OCI-LY1 (cell line): Measurements from ENCODE around the gene AP1G1.
"Not testable (repeated sequence)": the region's sequence is repeated elsewhere in the genome, so short reads cannot be mapped to it uniquely, and the experiment has no call there.

Source experiments
- H2AFZ ChIP-seq: fragments of 200-600 bp; sonication (generic), shearing (Covaris generic); 2 replicates; pipeline ENCODE4 v1.6.0; 2014; ENCODE audit warnings: antibody characterized with exemption, mild to moderate bottlenecking, low read length
- H3F3A ChIP-seq: fragments of 200-600 bp; sonication (generic), shearing (Covaris generic); 2 replicates; pipeline ENCODE4 v1.6.0; 2014; ENCODE audit warnings: mild to moderate bottlenecking, antibody characterized with exemption, low read length, moderate library complexity; ENCODE audit not compliant: insufficient read depth
- H3K27ac ChIP-seq: fragments of 200-600 bp; sonication (generic); 2 replicates; pipeline ENCODE4 v1.5.1; 2014; ENCODE audit warnings: low read length, mixed run types, mild to moderate bottlenecking, low read depth; ENCODE audit not compliant: poor library complexity, severe bottlenecking
- H3K27me3 ChIP-seq: fragments of 200-600 bp; sonication (generic); 2 replicates; pipeline ENCODE4 v1.6.0; 2014; ENCODE audit warnings: antibody characterized with exemption, mild to moderate bottlenecking, low read length, moderate library complexity; ENCODE audit not compliant: insufficient read depth
- H3K36me3 ChIP-seq: fragments of 200-600 bp; sonication (generic); 2 replicates; pipeline ENCODE4 v1.6.1; 2014; ENCODE audit warnings: mild to moderate bottlenecking, antibody characterized with exemption, low read length, moderate library complexity, mixed read lengths; ENCODE audit not compliant: insufficient read depth
- H3K4me1 ChIP-seq: fragments of 200-600 bp; sonication (generic); 2 replicates; pipeline ENCODE4 v1.5.1; 2014; ENCODE audit warnings: mild to moderate bottlenecking, low read length, moderate library complexity; ENCODE audit not compliant: insufficient read depth, severe bottlenecking
- H3K4me2 ChIP-seq: fragments of 200-600 bp; sonication (generic), shearing (Covaris generic); 2 replicates; pipeline ENCODE4 v1.6.1; 2014; ENCODE audit warnings: low read length
- H3K4me3 ChIP-seq: fragments of 200-600 bp; sonication (generic); 2 replicates; pipeline ENCODE4 v1.5.1; 2014; ENCODE audit warnings: low read length, low read depth, mild to moderate bottlenecking, mixed read lengths; ENCODE audit not compliant: poor library complexity, severe bottlenecking
- H3K79me2 ChIP-seq: fragments of 200-600 bp; shearing (Covaris generic); 2 replicates; pipeline ENCODE4 v1.6.1; 2016; ENCODE audit warnings: mixed run types, low read length, mixed read lengths; ENCODE audit not compliant: insufficient read depth
- H3K9ac ChIP-seq: fragments of 200-600 bp; sonication (generic), shearing (Covaris generic); 2 replicates; pipeline ENCODE4 v1.6.1; 2014; ENCODE audit warnings: mild to moderate bottlenecking, low read length, mixed read lengths
- H3K9me2 ChIP-seq: fragments of 200-600 bp; sonication (generic), shearing (Covaris generic); 2 replicates; pipeline ENCODE4 v1.6.1; 2014; ENCODE audit warnings: low read depth, mild to moderate bottlenecking, low read length, mixed read lengths
- H3K9me3 ChIP-seq: fragments of 200-600 bp; shearing (Covaris generic); 2 replicates; pipeline ENCODE4 v1.6.1; 2014; ENCODE audit warnings: low read length, mixed read lengths
- H4K20me1 ChIP-seq: fragments of 200-600 bp; sonication (generic), shearing (Covaris generic); 2 replicates; pipeline ENCODE4 v1.6.0; 2016; ENCODE audit warnings: mild to moderate bottlenecking, low read length; ENCODE audit not compliant: insufficient read depth
- CTCF ChIP-seq: fragments of 200-600 bp; sonication (generic), shearing (Covaris generic); IDR thresholded peaks from 2 replicates; pipeline ENCODE4 v1.5.1; 2017; ENCODE audit warnings: mild to moderate bottlenecking, antibody characterized with exemption, low read length, moderate library complexity, mixed read lengths
- EZH2 ChIP-seq: fragments of 200-600 bp; sonication (generic), shearing (Covaris generic); IDR thresholded peaks from 2 replicates; pipeline ENCODE4 v1.8.0; 2017; ENCODE audit warnings: borderline replicate concordance, mixed run types, mild to moderate bottlenecking, antibody characterized with exemption, low read length, moderate library complexity, mixed read lengths

AP1G1 gene

DNA sequence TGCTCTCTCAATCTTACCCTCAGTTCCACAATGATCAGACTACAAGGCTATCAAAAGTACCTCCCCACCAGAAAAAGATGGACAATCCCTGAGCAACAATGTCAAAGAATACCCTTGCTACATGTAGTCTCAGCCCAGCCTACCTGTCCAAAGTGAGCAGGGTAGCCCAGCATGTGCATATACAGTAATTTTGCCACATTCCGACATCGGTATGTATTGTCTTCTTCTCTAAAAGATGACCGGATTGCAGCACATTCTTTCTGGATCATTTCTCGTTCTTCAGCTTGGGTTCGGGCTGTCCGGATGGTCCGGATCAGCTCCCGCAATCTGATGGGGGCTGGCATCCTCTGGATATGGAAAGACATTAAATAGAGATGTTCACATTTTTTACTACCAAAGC, 19.5 kb downstream of the AP1G1 start:
- Histone ChIP-seq H3K79me2 (peaks cover 61% of the 10 kb centered on the region), H3K9me3 (no peaks in the 10 kb centered on the region), H4K20me1 (no peaks in the 10 kb centered on the region), H3K36me3 (peaks cover 41% of the 10 kb centered on the region), H3K9ac (no peak overlapping the region), H3K27me3 (no peaks in the 10 kb centered on the region), H2AFZ (no peak overlapping the region), H3K27ac (no peak overlapping the region), H3F3A (no peaks in the 10 kb centered on the region), H3K4me3 (no peak overlapping the region), H3K9me2 (no peaks in the 10 kb centered on the region), H3K4me1 (peaks cover 13% of the 10 kb centered on the region), H3K4me2 (no peak overlapping the region)
- TF ChIP-seq EZH2 = no peak
- TF ChIP-seq CTCF = no peak

DNA sequence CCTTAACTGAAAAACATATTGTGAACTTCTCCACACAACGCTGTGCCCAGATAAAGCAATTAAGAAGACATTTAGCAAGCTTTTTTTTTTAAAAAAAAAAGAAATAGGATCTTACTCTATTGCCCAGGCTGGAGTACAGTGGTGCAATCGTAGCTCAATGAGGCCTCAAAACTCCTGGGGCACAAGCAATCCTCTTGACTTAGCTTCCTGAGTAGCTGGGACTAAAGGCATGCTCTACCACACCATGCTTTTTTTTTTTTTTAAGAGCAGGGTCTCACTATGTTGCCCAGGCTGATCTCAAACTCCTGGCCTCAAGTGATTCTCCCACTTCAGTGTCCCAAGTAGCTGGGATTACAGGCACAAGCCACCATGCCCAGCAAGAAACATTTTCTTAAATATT, 20.1 kb downstream of the AP1G1 start:
- Histone ChIP-seq H3K4me3 (no peak overlapping the region), H3F3A (no peaks in the 10 kb centered on the region), H3K36me3 (peaks cover 47% of the 10 kb centered on the region), H3K9me3 (no peaks in the 10 kb centered on the region), H3K4me2 (no peak overlapping the region), H4K20me1 (no peaks in the 10 kb centered on the region), H2AFZ (no peak overlapping the region), H3K27ac (no peak overlapping the region), H3K9me2 (no peaks in the 10 kb centered on the region), H3K27me3 (no peaks in the 10 kb centered on the region), H3K4me1 (peaks cover 8% of the 10 kb centered on the region), H3K79me2 (peaks cover 61% of the 10 kb centered on the region), H3K9ac (no peak overlapping the region)
- TF ChIP-seq EZH2 (no peak), CTCF (no peak)

- H3K4me3 ChIP-seq = not testable (repeated sequence)
Measured at GRCh38 chr16:71785143-71785542, 23.5 kb downstream of the AP1G1 start.

GRCh38 chr16:71784093-71784492, 24.5 kb downstream of the AP1G1 start:
- H3K27me3 ChIP-seq = no peaks in the 10 kb centered on the region
- no peak overlapping the region for H3K4me2 ChIP-seq
- no peaks in the 10 kb centered on the region for H3F3A ChIP-seq
- H3K27ac ChIP-seq = no peak overlapping the region
- no peak overlapping the region for H3K4me3 ChIP-seq
- H4K20me1 ChIP-seq = no peaks in the 10 kb centered on the region
- H3K4me1 ChIP-seq = no peaks in the 10 kb centered on the region
- TF ChIP-seq CTCF = no peak
- no peak for TF ChIP-seq EZH2
- peaks cover 49% of the 10 kb centered on the region for H3K79me2 ChIP-seq
- no peaks in the 10 kb centered on the region for H3K9me2 ChIP-seq
- H2AFZ ChIP-seq = no peak overlapping the region
- H3K9ac ChIP-seq = no peak overlapping the region
- no peaks in the 10 kb centered on the region for H3K9me3 ChIP-seq
- H3K36me3 ChIP-seq = peaks cover 61% of the 10 kb centered on the region

More at GRCh38 chr16:71785143-71785542, 23.5 kb downstream of the AP1G1 start:
- not testable (repeated sequence) for H3K9me3 ChIP-seq, H3K9me2 ChIP-seq, H3F3A ChIP-seq, H3K4me2 ChIP-seq, H3K9ac ChIP-seq, H4K20me1 ChIP-seq, H3K27ac ChIP-seq, H3K27me3 ChIP-seq, H3K4me1 ChIP-seq, H2AFZ ChIP-seq
- peaks cover 58% of the 10 kb centered on the region for H3K79me2 ChIP-seq
- H3K36me3 ChIP-seq = peaks cover 67% of the 10 kb centered on the region
